Endothelial cell of umbilical vein (primary cell): Measurements from ENCODE around the gene UBE3D.

ENCODE experiments used
- CTCF ChIP-seq, 2 donors: IDR thresholded peaks; 1 replicate in 1 of 2; 2 replicates in 1 of 2; pipeline ENCODE4 v1.5.1; 2011; ENCODE audit warnings: low read length in 2 of 2, mild to moderate bottlenecking in 2 of 2, moderate library complexity in 2 of 2, control low read depth in 1 of 2, inconsistent platforms in 1 of 2, low read depth in 1 of 2; ENCODE audit not compliant: insufficient read depth in 1 of 2; ENCODE audit errors: extremely low read depth in 1 of 2
- EZH2 ChIP-seq: IDR thresholded peaks from 2 replicates; pipeline ENCODE4 v1.6.1; 2012; ENCODE audit warnings: borderline replicate concordance, low read depth, mild to moderate bottlenecking, moderate library complexity, low read length, inconsistent platforms; ENCODE audit not compliant: severe bottlenecking
- FOS ChIP-seq: IDR thresholded peaks from 2 replicates; pipeline ENCODE4 v1.6.1; 2011; ENCODE audit warnings: mild to moderate bottlenecking, low read length, moderate library complexity, borderline replicate concordance; ENCODE audit not compliant: insufficient read depth
- GATA2 ChIP-seq: IDR thresholded peaks from 2 replicates; pipeline ENCODE4 v1.7.0; 2011; ENCODE audit warnings: low read depth, mild to moderate bottlenecking, moderate library complexity, mixed read lengths, low read length; ENCODE audit not compliant: insufficient read length, insufficient read depth
- JUN ChIP-seq: IDR thresholded peaks from 2 replicates; pipeline ENCODE4 v1.6.1; 2011; ENCODE audit warnings: borderline replicate concordance, low read depth; ENCODE audit not compliant: insufficient read length, insufficient read depth
- MYC ChIP-seq: IDR thresholded peaks from one replicate; pipeline ENCODE4 v1.6.1; 2011; ENCODE audit warnings: mild to moderate bottlenecking, low read depth, low read length
- POLR2A ChIP-seq: IDR thresholded peaks from 2 replicates; pipeline ENCODE4 v1.6.1; 2012; ENCODE audit warnings: low read depth, mild to moderate bottlenecking, control low read depth, low read length
- POLR2AphosphoS5 ChIP-seq: IDR thresholded peaks from 2 replicates; pipeline ENCODE4 v1.6.1; 2012; ENCODE audit warnings: low read depth, mild to moderate bottlenecking, control low read depth, low read length, moderate library complexity; ENCODE audit not compliant: insufficient read depth
- TF ChIP-seq, protein P1 (sequence below): IDR thresholded peaks from 2 replicates; pipeline ENCODE4 v1.6.1; 2011; ENCODE audit not compliant: insufficient read depth, insufficient read length

DNA sequence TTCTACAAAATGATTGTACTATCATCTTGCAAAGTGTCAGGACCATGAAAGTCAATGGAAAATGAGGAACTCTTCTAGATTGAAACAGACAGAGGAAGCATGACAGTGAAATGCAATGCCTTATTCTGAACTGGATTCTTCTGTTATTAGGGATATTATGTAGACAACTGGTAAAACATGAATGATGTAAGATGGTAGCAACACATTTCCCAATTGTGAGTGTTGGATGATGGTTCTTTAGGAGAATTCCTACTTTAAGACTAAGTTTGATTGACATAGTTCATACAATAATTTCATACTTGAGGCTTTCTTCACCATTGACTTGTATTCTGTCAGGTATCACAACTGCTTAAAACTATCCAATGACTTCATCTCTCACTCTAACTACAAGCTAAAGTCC lies 4.5 kb downstream of the UBE3D start:
- TF ChIP-seq CTCF (IDR thresholded peaks at IDR 0.05; ENCODE audit: extremely low read depth in 1 of 2, insufficient read depth in 1 of 2, low read depth in 1 of 2, low read length in 2 of 2) (no peak), POLR2AphosphoS5 (no peak), POLR2A (no peak), GATA2 (no peak), EZH2 (no peak), JUN (no peak), MYC (no peak), FOS (no peak)
- TF ChIP-seq, protein P1, sequence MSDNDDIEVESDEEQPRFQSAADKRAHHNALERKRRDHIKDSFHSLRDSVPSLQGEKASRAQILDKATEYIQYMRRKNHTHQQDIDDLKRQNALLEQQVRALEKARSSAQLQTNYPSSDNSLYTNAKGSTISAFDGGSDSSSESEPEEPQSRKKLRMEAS, result no peak
